K562 (cell line): ENCODE measurements around the gene LY6G6F. TPM values are rescaled to one million over a fixed set of nuclear protein-coding genes. Genes with fewer than 3 reads are reported as not detected.

ENCODE experiments used
- ARID4B ChIP-seq: sonication (generic); formaldehyde crosslinking; IDR thresholded peaks from 2 replicates; pipeline ENCODE4 v1.8.0; 2022; ENCODE audit warnings: mild to moderate bottlenecking, missing genetic modification reagents
- CBFA2T3 ChIP-seq: fragments of 450-650 bp; IDR thresholded peaks from 2 replicates; pipeline ENCODE4 v1.6.1; 2017
- HEY1 ChIP-seq: fragments of 250-450 bp; sonication (Bioruptor Pico); IDR thresholded peaks from 2 replicates; pipeline ENCODE4 v1.5.0; 2020; ENCODE audit warnings: mild to moderate bottlenecking, moderate library complexity, borderline replicate concordance
- HSF4 ChIP-seq: fragments of 250-450 bp; sonication (Bioruptor Pico); IDR thresholded peaks from 2 replicates; pipeline ENCODE4 v2.1.2; 2022; ENCODE audit warnings: mild to moderate bottlenecking, moderate library complexity, borderline replicate concordance
- JUNB ChIP-seq: fragments of 450-650 bp; formaldehyde crosslinking; conservative IDR thresholded peaks from 2 replicates; pipeline ENCODE4 v1.4.0; 2020; ENCODE audit warnings: mild to moderate bottlenecking
- KLF1 ChIP-seq: fragments of 450-650 bp; IDR thresholded peaks from 2 replicates; pipeline ENCODE4 v1.6.1; 2016; ENCODE audit warnings: missing genetic modification characterization, missing compliant biosample characterization
- SAP30 ChIP-seq: fragments of 200-600 bp; sonication (generic); IDR thresholded peaks from 2 replicates; pipeline ENCODE4 v1.6.1; 2012; ENCODE audit warnings: borderline replicate concordance, low read depth, mild to moderate bottlenecking, moderate library complexity, low read length, control low read depth, inconsistent platforms; ENCODE audit not compliant: insufficient read depth, poor library complexity, severe bottlenecking
- SLC30A9 ChIP-seq: fragments of 250-450 bp; sonication (Bioruptor Pico); IDR thresholded peaks from 2 replicates; pipeline ENCODE4 v1.8.0; 2022; ENCODE audit warnings: mild to moderate bottlenecking, moderate library complexity
- STAT5B ChIP-seq: fragments of 250-450 bp; sonication (Bioruptor Pico); IDR thresholded peaks from 2 replicates; pipeline ENCODE4 v1.8.0; 2021; ENCODE audit warnings: mild to moderate bottlenecking, inconsistent platforms
- VEZF1 ChIP-seq: fragments of 200-800 bp; sonication (Bioruptor generic); IDR thresholded peaks from 2 replicates; pipeline ENCODE4 v1.6.1; 2017; ENCODE audit warnings: missing genetic modification characterization, missing compliant biosample characterization
- ZBTB12 ChIP-seq: fragments of 250-450 bp; sonication (Bioruptor Pico); IDR thresholded peaks from 2 replicates; pipeline ENCODE4 v1.4.0; 2020
- ZBTB8A ChIP-seq: fragments of 450-650 bp; IDR thresholded peaks from 2 replicates; pipeline ENCODE4 v1.6.1; 2018; ENCODE audit warnings: mild to moderate bottlenecking, moderate library complexity; ENCODE audit not compliant: partially characterized antibody
- ZFX ChIP-seq: sonication (generic); formaldehyde crosslinking; IDR thresholded peaks from 2 replicates; pipeline ENCODE4 v1.8.0; 2022; ENCODE audit warnings: mild to moderate bottlenecking, missing genetic modification reagents, moderate library complexity
- ZNF668 ChIP-seq: fragments of 250-450 bp; sonication (Bioruptor Pico); IDR thresholded peaks from 2 replicates; pipeline ENCODE4 v1.8.0; 2022; ENCODE audit warnings: mild to moderate bottlenecking, inconsistent platforms
- ZNF699 ChIP-seq: fragments of 250-450 bp; sonication (Bioruptor Pico); IDR thresholded peaks from 2 replicates; pipeline ENCODE4 v1.8.0; 2021; ENCODE audit warnings: mild to moderate bottlenecking, moderate library complexity; ENCODE audit not compliant: insufficient replicate concordance
- ZNF77 ChIP-seq: fragments of 250-450 bp; sonication (Bioruptor Pico); IDR thresholded peaks from 2 replicates; pipeline ENCODE4 v1.5.0; 2020
- ZNF780A ChIP-seq: fragments of 250-450 bp; sonication (Bioruptor Pico); IDR thresholded peaks from 2 replicates; pipeline ENCODE4 v1.5.0; 2021; ENCODE audit warnings: mild to moderate bottlenecking
- polyA plus RNA-seq, 8 experiments: library from polyadenylated mRNA; depleted of rRNA in 4 of 8; stranded (reverse) in 5 of 8; unstranded in 3 of 8; fragments of >200 nt; fragmentation: Nextera tagmentation in 2 of 8; fragmentation: Illumina TruSeq in 1 of 8; extraction: Ambion mirVana in 2 of 8; extraction: Trizol in 1 of 8; gene quantifications; 2 replicates each; pipeline versions ENCODE4 v1.2.1 to v1.2.3, GENCODE V29; 2011 to 2014; ENCODE audit warnings: inconsistent platforms in 1 of 8, missing spikeins in 1 of 8
- total RNA-seq, 7 experiments: library from RNA; depleted of rRNA in 6 of 7; stranded (reverse); fragments of >200 nt in 6 of 7; fragmentation: Illumina TruSeq in 2 of 7; extraction: Trizol in 2 of 7; gene quantifications; 2 replicates each; pipeline versions ENCODE4 v1.2.1 to v1.2.3, GENCODE V29; 2011 to 2021; ENCODE audit warnings: low replicate concordance in 1 of 7
- TF ChIP-seq, protein P1 (sequence below), 2 experiments: fragments of 200-800 bp in 1 of 2; sonication (Bioruptor generic) in 1 of 2; sonication (generic) in 1 of 2; formaldehyde crosslinking in 1 of 2; IDR thresholded peaks in 1 of 2; conservative IDR thresholded peaks in 1 of 2; 2 replicates each; pipeline versions ENCODE4 v1.5.0 to v1.6.1; 2016 to 2020; ENCODE audit warnings: missing compliant biosample characterization in 1 of 2, missing genetic modification characterization in 1 of 2, missing genetic modification reagents in 1 of 2

LY6G6F gene
- total and polyA plus RNA-seq, 9 of the 15 experiments (the other 6 are each of a cell fraction or from before 2014, with no cell fraction given), result 0.14 to 0.50 (median 0.28) TPM; not detected in 2

- no peak for TF ChIP-seq JUNB (CRISPR knock-in tag)
- no peak for TF ChIP-seq HSF4 (CRISPR knock-in tag)
- no peak for TF ChIP-seq ZNF77 (CRISPR knock-in tag)
- peak; percentile 63 for TF ChIP-seq VEZF1 (CRISPR knock-in tag)
- TF ChIP-seq HEY1 (CRISPR knock-in tag), result no peak
- no peak for TF ChIP-seq CBFA2T3
- no peak for TF ChIP-seq ZFX (CRISPR knock-in tag)
- TF ChIP-seq SLC30A9 (CRISPR knock-in tag), result no peak
- TF ChIP-seq ARID4B (CRISPR knock-in tag), result peak; percentile 50; the same call in 1 of the 2 replicates
- no peak for TF ChIP-seq STAT5B (CRISPR knock-in tag)
- TF ChIP-seq ZBTB12 (CRISPR knock-in tag), result no peak; the same call in 1 of the 2 replicates
- 0 out of 2 replicates have a peak, but pooled peaks have one; percentile 48 for TF ChIP-seq KLF1 (tag)
- TF ChIP-seq SAP30, result no peak
- TF ChIP-seq, protein P1, sequence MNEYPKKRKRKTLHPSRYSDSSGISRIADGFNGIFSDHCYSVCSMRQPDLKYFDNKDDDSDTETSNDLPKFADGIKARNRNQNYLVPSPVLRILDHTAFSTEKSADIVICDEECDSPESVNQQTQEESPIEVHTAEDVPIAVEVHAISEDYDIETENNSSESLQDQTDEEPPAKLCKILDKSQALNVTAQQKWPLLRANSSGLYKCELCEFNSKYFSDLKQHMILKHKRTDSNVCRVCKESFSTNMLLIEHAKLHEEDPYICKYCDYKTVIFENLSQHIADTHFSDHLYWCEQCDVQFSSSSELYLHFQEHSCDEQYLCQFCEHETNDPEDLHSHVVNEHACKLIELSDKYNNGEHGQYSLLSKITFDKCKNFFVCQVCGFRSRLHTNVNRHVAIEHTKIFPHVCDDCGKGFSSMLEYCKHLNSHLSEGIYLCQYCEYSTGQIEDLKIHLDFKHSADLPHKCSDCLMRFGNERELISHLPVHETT (CRISPR knock-in tag; conservative IDR thresholded peaks at IDR 0.05 in 1 of 2, IDR thresholded peaks at IDR 0.05 in 1 of 2), result no peak
- TF ChIP-seq ZNF780A, result no peak
- TF ChIP-seq ZNF668 (CRISPR knock-in tag), result no peak
- TF ChIP-seq ZNF699, result no peak
- TF ChIP-seq ZBTB8A, result no peak
Measured at GRCh38 chr6:31680226-31681134, 26.2 kb upstream of the LY6G6F start, which contains the start of gene LY6G5C (continued).
